Upper lobe of left lung (tissue), 6 donors: ENCODE data around the gene PSPN. TPM values are rescaled to one million over a fixed set of nuclear protein-coding genes. Genes with fewer than 3 reads are reported as not detected.
"Not testable (repeated sequence)": the region's sequence is repeated elsewhere in the genome, so short reads cannot be mapped to it uniquely, and the experiment has no call there.

Experiments
- ATAC-seq, 2 donors: fragments of 200-7000 bp; cut with Tn5 transposase; one replicate each; pipeline ENCODE4 v1.9.1; 2022; ENCODE audit warnings: mild to moderate bottlenecking in 2 of 2, moderate library complexity in 2 of 2; ENCODE audit not compliant: low FRiP score in 2 of 2
- DNase-seq, 2 donors: peaks; one replicate each; pipeline ENCODE4 v3.0.0-alpha.2; 2019 to 2020
- H3K27ac ChIP-seq, 4 donors: fragments of 200-600 bp; sonication (generic); one replicate each; pipeline ENCODE4 v1.5.1; 2016 to 2019
- H3K27me3 ChIP-seq, 4 donors: fragments of 200-600 bp; sonication (generic); one replicate each; pipeline ENCODE4 v1.5.1; 2017 to 2019
- H3K36me3 ChIP-seq, 4 donors: fragments of 200-600 bp; sonication (generic); one replicate each; pipeline ENCODE4 v1.5.1; 2016 to 2019
- H3K4me1 ChIP-seq, 4 donors: fragments of 200-600 bp; sonication (generic); one replicate each; pipeline ENCODE4 v1.5.1; 2018 to 2019
- H3K4me3 ChIP-seq, 4 donors: fragments of 200-600 bp; sonication (generic); one replicate each; pipeline ENCODE4 v1.5.1; 2017 to 2019; ENCODE audit warnings: mild to moderate bottlenecking in 2 of 4, moderate library complexity in 1 of 4
- H3K9me3 ChIP-seq, 4 donors: fragments of 200-600 bp; sonication (generic); one replicate each; pipeline ENCODE4 v1.5.1; 2018 to 2019
- EP300 ChIP-seq, 4 donors: sonication (generic); formaldehyde crosslinking; IDR thresholded peaks; one replicate each; pipeline ENCODE4 v1.5.1; 2017; ENCODE audit warnings: antibody characterized with exemption in 4 of 4, control low read depth in 2 of 4
- POLR2A ChIP-seq, 4 donors: fragments of 450-650 bp; IDR thresholded peaks; one replicate each; pipeline ENCODE4 v1.5.1; 2016 to 2017; ENCODE audit warnings: antibody characterized with exemption in 4 of 4, mild to moderate bottlenecking in 2 of 4
- POLR2AphosphoS5 ChIP-seq, 2 donors: sonication (generic); formaldehyde crosslinking; IDR thresholded peaks; one replicate each; pipeline ENCODE4 v1.5.1; 2017; ENCODE audit warnings: antibody characterized with exemption in 2 of 2
- WGBS, 2 donors: methylation state at CpG; one replicate each; pipeline ENCODE4 v1.1.5; 2017 to 2018; 5-methylcytosine and 5-hydroxymethylcytosine counted together
- total RNA-seq, 6 donors: library from RNA; depleted of rRNA in 4 of 6; stranded (reverse); fragments of >200 nt in 4 of 6; gene quantifications; one replicate each; pipeline versions ENCODE4 v1.1.0 to v1.2.1, GENCODE V29; 2016 to 2021
- TF ChIP-seq, protein P1 (sequence below), 6 experiments: fragments of 450-650 bp in 4 of 6; fragments of 200-600 bp in 2 of 6; sonication (generic) in 2 of 6; IDR thresholded peaks; one replicate each; pipeline ENCODE4 v1.5.1; 2016 to 2019; ENCODE audit warnings: antibody characterized with exemption in 6 of 6
- donor health status: DM: no; HTN: no; CAD: no; lungs with moderate emphysema.
- donor health status: DM: no; HTN: yes; CAD: no; lungs with severe emphysema.

The PSPN gene
- total RNA-seq, 6 donors from 2014 or later: 1.00 to 2.6 (median 1.5) TPM

DNA sequence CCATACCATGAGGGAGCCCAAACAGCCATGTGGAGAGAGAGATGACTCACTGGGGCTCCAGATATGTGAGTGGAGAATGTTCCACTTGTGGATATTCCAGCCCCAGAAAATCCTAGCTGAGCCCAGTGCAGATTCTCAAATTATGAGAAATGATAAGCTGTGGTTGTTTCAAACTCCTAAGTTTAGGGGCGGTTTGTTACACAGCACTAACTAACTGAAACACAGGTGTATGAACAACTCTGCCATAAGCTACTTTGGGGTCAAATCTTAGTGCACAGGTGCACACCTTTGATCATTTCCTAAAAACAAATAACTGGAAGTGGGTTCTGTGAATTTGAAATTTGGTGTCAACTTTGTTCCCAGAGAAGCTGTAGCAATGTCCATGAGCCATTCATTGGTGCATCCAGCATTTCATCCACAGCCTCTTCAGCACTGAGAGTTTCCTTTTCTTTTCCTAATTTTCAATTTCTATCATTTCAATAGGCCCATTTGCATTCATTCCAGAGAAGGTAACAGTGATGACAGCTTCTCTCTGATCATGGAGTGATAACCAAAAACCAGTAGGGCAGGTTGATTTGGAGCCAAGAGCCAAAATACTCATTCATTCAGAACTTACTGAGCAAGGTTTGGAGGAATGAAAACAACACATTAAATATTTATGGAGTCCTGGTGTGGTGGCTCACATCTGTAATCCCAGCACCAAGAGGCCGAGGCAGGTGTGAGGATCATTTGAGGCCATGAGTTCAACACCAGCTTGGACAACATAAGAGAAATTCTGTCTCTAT, 23.2 kb downstream of the PSPN start:
- H3K27me3 ChIP-seq: no peaks in the 10 kb centered on the region
- no peaks in the 10 kb centered on the region for H3K9me3 ChIP-seq
- DNase-seq: no peak
- no peak overlapping the region for H3K4me3 ChIP-seq
- no peaks in the 10 kb centered on the region for H3K36me3 ChIP-seq
- H3K27ac ChIP-seq: no peak overlapping the region
- TF ChIP-seq POLR2AphosphoS5 (IDR thresholded peaks at IDR 0.05): no peak
- TF ChIP-seq, protein P1, sequence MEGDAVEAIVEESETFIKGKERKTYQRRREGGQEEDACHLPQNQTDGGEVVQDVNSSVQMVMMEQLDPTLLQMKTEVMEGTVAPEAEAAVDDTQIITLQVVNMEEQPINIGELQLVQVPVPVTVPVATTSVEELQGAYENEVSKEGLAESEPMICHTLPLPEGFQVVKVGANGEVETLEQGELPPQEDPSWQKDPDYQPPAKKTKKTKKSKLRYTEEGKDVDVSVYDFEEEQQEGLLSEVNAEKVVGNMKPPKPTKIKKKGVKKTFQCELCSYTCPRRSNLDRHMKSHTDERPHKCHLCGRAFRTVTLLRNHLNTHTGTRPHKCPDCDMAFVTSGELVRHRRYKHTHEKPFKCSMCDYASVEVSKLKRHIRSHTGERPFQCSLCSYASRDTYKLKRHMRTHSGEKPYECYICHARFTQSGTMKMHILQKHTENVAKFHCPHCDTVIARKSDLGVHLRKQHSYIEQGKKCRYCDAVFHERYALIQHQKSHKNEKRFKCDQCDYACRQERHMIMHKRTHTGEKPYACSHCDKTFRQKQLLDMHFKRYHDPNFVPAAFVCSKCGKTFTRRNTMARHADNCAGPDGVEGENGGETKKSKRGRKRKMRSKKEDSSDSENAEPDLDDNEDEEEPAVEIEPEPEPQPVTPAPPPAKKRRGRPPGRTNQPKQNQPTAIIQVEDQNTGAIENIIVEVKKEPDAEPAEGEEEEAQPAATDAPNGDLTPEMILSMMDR (IDR thresholded peaks at IDR 0.05): no peak
- no peak for TF ChIP-seq EP300 (IDR thresholded peaks at IDR 0.05)
- TF ChIP-seq POLR2A (IDR thresholded peaks at IDR 0.05): no peak
- no peak for ATAC-seq
- no peaks in the 10 kb centered on the region for H3K4me1 ChIP-seq
- WGBS, 2 donors: 78 to 89% methylated on average over 2 of the region's 2 CpGs

DNA sequence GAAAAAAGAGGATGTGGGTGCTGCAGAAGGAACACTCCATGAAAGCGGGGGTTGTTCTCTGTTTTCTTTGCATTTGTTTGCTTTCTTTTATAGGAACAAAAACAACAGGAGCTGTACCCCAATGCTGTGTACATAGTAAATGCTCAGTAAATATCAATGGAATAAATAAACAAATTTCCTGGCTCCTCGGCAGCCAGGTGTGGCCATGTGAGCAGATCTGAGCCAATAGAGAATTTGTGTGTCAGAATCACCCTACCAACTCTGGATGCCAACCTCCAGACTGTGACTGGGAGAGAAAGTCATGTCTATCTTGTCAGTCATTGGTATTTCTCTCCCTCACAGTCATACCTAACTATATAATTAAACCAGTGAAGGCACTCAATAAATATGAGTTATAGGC, 25.0 kb downstream of the PSPN start:
- no peak for TF ChIP-seq POLR2A (IDR thresholded peaks at IDR 0.05)
- TF ChIP-seq POLR2AphosphoS5 (IDR thresholded peaks at IDR 0.05): no peak
- no peak for TF ChIP-seq EP300 (IDR thresholded peaks at IDR 0.05)
- TF ChIP-seq, protein P1 (IDR thresholded peaks at IDR 0.05): no peak
- no peaks in the 10 kb centered on the region for H3K4me1 ChIP-seq
- ATAC-seq (no peak), DNase-seq (no peak)
- H3K4me3 ChIP-seq: no peak overlapping the region
- H3K27ac ChIP-seq: no peak overlapping the region
- no peaks in the 10 kb centered on the region for H3K27me3 ChIP-seq
- H3K36me3 ChIP-seq: no peaks in the 10 kb centered on the region
- 60 to 62% methylated on average over 2 of the region's 2 CpGs for WGBS, 2 donors
- no peaks in the 10 kb centered on the region for H3K9me3 ChIP-seq

DNA sequence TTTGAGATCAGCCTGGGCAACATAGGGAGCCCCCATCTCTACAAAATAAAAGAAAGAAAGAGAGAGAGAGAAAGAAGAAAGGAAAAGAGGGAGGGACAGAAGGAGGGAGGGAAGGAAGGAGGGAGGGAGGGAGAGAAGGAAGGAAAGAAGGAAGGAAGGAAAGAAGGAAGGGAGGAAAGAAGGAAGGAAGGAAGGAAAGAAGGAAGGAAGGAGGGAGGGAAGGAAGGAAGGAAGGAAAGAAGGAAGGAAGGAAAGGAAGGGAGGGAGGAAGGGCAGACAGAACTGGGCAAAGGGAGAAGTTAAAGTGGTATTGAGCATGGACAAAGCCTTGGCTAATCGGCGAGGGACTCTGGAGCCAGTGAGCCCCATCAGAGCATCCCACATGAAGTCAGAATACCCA, 26.5 kb downstream of the PSPN start:
- not testable (repeated sequence) for H3K27me3 ChIP-seq, ATAC-seq, H3K36me3 ChIP-seq, H3K9me3 ChIP-seq, H3K4me3 ChIP-seq, DNase-seq, H3K4me1 ChIP-seq, H3K27ac ChIP-seq
- 88 to 90% methylated on average over 2 of the region's 2 CpGs for WGBS, 2 donors

DNA sequence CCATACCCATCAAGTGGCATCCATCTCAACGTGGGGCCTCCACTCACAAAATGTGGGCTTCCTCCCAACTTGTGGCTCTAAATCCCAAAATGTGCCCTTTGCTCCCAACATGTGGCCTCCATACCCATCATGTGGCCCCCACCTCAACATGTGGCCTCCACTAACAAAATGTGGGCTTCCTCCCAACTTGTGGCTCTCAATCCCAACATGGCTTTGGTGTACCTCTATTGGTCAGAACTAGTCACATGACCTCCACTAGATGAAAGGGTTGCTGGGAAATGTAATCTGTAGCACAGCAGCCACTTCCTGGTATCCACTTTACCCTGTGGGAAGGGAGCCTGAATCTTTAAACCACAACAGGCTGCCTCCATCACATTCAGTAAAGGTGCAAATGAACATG, 32.3 kb downstream of the PSPN start:
- no peak overlapping the region for H3K4me3 ChIP-seq
- WGBS, 2 donors: 92 to 100% methylated on average over 1 of the region's 1 CpG
- no peaks in the 10 kb centered on the region for H3K4me1 ChIP-seq
- ATAC-seq (no peak), DNase-seq (no peak)
- TF ChIP-seq POLR2A (IDR thresholded peaks at IDR 0.05) (no peak), POLR2AphosphoS5 (IDR thresholded peaks at IDR 0.05) (no peak), EP300 (IDR thresholded peaks at IDR 0.05) (no peak)
- TF ChIP-seq, protein P1 (IDR thresholded peaks at IDR 0.05): no peak
- H3K9me3 ChIP-seq: no peaks in the 10 kb centered on the region
- H3K27ac ChIP-seq: no peak overlapping the region
- no peaks in the 10 kb centered on the region for H3K36me3 ChIP-seq
- no peaks in the 10 kb centered on the region for H3K27me3 ChIP-seq

DNA sequence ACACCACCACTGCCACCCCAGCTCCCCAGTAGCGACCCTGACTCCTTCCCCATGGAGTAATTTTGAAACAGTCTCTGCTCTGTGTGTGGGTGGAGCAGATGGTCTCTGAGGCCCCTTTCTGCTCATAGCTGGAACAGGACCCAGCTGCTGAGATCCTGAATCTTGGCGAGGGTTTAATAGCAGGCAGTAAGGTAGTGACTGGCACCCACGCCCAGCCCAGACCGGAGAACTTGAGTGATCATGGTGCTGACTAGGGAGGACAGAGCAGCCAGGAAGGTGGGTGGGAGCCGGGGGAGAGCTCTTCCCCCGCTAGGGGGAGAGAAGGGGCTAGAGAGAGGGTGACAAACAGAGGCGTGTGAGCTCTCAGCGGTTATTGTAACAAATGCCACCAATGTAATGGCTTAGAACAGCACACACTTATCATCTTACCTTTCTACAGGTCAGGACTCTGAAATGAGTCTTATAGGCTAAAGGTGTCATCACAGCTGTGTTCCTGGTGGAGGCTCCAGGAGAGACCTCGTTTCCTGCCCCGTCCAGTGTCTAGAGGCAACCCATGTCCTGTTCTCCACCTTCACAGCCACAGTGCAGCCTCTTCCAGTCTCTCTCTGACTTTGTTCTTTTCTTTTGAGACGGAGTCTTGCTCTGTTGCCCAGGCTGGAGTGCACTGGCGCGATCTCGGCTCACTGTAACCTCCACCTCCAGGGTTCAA, 35.1 kb downstream of the PSPN start:
- ATAC-seq: peak in 1 of 2 donors; percentile 40
- no peak overlapping the region for H3K4me3 ChIP-seq
- no peak for DNase-seq
- no peak overlapping the region for H3K27ac ChIP-seq
- H3K36me3 ChIP-seq: no peaks in the 10 kb centered on the region
- H3K4me1 ChIP-seq: no peaks in the 10 kb centered on the region
- H3K27me3 ChIP-seq: no peaks in the 10 kb centered on the region
- WGBS, 2 donors: 68 to 75% methylated on average over 14 of the region's 14 CpGs
- no peaks in the 10 kb centered on the region for H3K9me3 ChIP-seq
- TF ChIP-seq EP300 (IDR thresholded peaks at IDR 0.05) (no peak), POLR2A (IDR thresholded peaks at IDR 0.05) (no peak), POLR2AphosphoS5 (IDR thresholded peaks at IDR 0.05) (no peak)
- TF ChIP-seq, protein P1 (IDR thresholded peaks at IDR 0.05): no peak
